T47D (cell line): Measurements from ENCODE around the gene RBM38.

Experiments used
- DNase-seq, 2 experiments: peaks; one replicate each; pipeline versions ENCODE4 v3.0.0 to v3.0.0-alpha.2; 2011 to 2012; ENCODE audit warnings: low read depth in 1 of 2, low spot score in 1 of 2
- JUND ChIP-seq: IDR thresholded peaks from 2 replicates; pipeline ENCODE4 v1.6.1; 2012; ENCODE audit warnings: low read depth
- in situ Hi-C: cut with HindIII; loops from 2 replicates; pipeline ENCODE4 v1.10.0; 2016; ENCODE audit warnings: low sequenced_read_pairs, low pct_unique_long_range_greater_than_20kb

RBM38 gene

GRCh38 chr20:57388953-57389694 lies 2.1 kb upstream of the RBM38 start:
- DNase-seq = peak in 1 of 2 experiments; percentile 36
- in situ Hi-C loops = no loop called here
- TF ChIP-seq JUND = no peak

GRCh38 chr20:57389695-57390603 lies 1.2 kb upstream of the RBM38 start:
- no peak for DNase-seq
- no peak for TF ChIP-seq JUND
- in situ Hi-C loops = no loop called here

- TF ChIP-seq JUND = no peak
- in situ Hi-C loops = no loop called here
- DNase-seq = peak in 1 of 2 experiments; percentile 26
Measured at GRCh38 chr20:57391439-57392301, 474 bp downstream of the RBM38 start.

- no peak for DNase-seq
- in situ Hi-C loops = no loop called here
- TF ChIP-seq JUND = no peak
Measured at GRCh38 chr20:57392512-57393271, 1.5 kb downstream of the RBM38 start.

GRCh38 chr20:57393321-57394120 lies 2.3 kb downstream of the RBM38 start:
- no peak for TF ChIP-seq JUND
- in situ Hi-C loops = no loop called here
- DNase-seq = no peak

GRCh38 chr20:57394121-57395082 lies 3.2 kb downstream of the RBM38 start:
- in situ Hi-C loops = no loop called here
- DNase-seq = no peak
- TF ChIP-seq JUND = no peak

- no peak for TF ChIP-seq JUND
- in situ Hi-C loops = no loop called here
Measured at GRCh38 chr20:57395111-57395966, 4.1 kb downstream of the RBM38 start.

GRCh38 chr20:57396212-57396983 lies 5.2 kb downstream of the RBM38 start:
- DNase-seq = no peak
- no peak for TF ChIP-seq JUND
- in situ Hi-C loops = no loop called here

More at GRCh38 chr20:57395111-57395966, 4.1 kb downstream of the RBM38 start:
- no peak for DNase-seq
